Myocyte (in vitro differentiated cells): Measurements from ENCODE around the gene WNT3. TPM values are rescaled to one million over a fixed set of nuclear protein-coding genes. Genes with fewer than 3 reads are reported as not detected.
A peak's percentile ranks its signal among the peaks of the same experiment; 100 is the strongest.
"Not testable (repeated sequence)": the region's sequence is repeated elsewhere in the genome, so short reads cannot be mapped to it uniquely, and the experiment has no call there.

Experiments used
- DNase-seq: peaks from one replicate; pipeline ENCODE4 v3.0.0-alpha.2; 2012; ENCODE audit warnings: low read depth
- total RNA-seq: library from RNA; depleted of rRNA; stranded (reverse); fragments of >200 nt; gene quantifications from 2 replicates; pipeline ENCODE4 v1.2.3, GENCODE V29; 2014

Gene WNT3
- total RNA-seq, 1 donor from 2014 or later = 0.86 TPM

DNA sequence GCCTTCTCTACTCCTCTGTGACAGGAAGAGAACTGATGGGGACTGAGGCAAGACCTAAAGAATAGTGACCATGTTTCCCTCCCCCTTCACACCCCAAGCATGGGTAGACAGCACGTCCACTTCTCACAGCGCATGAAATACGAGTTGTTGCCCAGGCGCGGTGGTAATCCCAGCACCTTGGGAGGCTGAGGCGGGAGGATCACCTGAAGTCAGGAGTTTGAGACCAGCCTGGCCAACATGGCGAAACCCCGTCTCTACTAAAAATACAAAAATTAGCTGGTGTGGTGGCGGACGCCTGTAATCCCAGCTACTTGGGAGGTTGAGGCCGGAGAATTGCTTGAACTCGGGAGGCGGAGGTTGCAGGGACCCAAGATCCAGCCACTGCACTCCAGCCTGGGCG, 49.6 kb downstream of the WNT3 start:
- not testable (repeated sequence) for DNase-seq

DNA sequence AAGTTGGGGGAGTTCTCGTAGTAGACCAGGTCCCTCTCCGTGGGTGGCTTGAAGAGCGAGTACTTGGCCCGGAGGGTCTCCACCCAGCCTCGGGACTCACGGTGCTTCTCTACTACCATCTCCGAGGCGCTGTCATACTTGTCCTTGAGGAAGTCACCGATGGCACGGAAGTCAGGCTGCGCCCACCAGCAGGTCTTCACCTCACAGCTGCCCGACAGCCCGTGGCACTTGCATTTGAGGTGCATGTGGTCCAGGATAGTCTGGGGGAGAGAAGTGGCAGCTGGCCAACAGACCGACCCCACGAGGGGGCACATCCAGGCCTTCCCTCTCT, 50.0 kb downstream of the WNT3 start:
- no peak for DNase-seq

- DNase-seq = no peak
These were observed 51.7 kb downstream of the WNT3 start for GRCh38 chr17:46766493-46767491.

DNA sequence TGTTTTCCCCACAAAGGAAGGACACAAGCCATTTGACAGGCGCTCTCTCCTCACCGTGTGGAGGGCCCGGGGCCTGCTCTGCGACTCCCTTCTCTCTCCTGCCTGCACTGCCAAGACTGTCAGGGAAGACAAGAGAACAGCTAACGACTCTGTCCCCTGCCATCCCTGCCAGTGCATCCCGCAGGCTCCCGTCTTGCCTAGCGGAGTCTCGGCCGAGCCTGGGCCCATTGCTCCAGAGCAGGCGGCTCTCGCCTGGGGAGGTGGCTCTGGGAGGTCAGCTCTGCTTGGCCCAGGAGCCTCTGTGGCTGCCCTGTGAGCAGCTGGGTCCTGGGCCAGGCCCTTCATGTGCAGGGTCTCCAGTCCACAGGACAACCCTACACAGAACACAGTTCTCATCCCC, 53.0 kb downstream of the WNT3 start:
- DNase-seq = no peak

DNA sequence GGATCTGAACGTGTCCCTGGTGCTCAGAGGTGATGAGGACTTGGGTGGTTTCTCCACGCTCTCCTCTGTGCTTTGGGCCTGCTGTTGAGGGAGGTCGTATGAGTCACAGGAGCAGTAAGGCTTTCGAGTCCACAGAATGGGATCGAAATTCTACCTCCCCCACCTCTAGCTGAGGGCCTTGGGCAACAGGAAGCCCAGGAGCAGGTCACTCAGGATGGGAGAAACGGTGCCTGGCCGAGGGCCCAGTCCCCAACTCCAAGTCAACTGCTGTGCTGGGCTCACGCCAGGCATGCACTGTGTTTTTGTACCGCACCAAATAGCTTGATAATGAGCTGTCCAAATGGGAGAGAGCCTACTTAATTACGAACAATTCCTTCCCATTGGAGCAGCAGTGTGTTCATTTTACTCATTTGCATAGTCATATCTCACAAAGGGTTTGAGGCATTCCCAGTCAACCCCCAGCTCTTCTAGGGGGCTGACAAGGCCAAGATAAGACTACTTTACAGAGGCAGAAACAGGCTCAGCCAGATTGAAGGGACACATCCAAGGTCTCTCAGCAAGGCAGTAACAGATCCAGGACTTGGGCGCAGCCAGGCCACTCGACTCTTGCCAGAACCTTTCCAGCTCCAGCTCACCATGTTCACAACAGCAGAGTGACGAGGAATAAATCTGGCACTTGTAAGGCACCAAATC, 53.6 kb downstream of the WNT3 start:
- DNase-seq = peak; percentile 68

- DNase-seq = no peak
These were observed 54.3 kb downstream of the WNT3 start for GRCh38 chr17:46764000-46764708.

DNA sequence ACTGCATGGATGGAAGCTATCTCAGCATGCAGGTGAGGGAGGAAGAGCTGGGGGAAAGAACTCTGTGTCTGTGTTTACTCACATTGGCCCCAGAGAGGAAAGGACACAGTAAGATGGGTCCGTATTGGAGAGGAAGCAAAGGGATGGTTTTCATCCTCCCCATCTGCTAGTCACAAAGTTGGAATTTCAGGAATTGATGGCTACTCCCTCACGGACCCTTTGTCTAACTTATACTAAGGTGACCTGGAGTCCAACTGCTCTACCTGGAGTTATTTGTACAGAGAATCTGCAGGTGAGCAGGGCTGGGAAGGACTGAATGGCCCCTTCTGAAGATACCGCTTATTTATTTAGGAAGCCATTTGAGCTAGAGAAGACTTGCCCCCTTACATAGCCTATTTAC, 55.1 kb downstream of the WNT3 start:
- DNase-seq = no peak

GRCh38 chr17:46759141-46759540, 59.4 kb downstream of the WNT3 start:
- DNase-seq = no peak

GRCh38 chr17:46758614-46759013, 59.9 kb downstream of the WNT3 start:
- DNase-seq = no peak

- DNase-seq = peak; percentile 62
These were observed 60.9 kb downstream of the WNT3 start for GRCh38 chr17:46757588-46757987.

DNA sequence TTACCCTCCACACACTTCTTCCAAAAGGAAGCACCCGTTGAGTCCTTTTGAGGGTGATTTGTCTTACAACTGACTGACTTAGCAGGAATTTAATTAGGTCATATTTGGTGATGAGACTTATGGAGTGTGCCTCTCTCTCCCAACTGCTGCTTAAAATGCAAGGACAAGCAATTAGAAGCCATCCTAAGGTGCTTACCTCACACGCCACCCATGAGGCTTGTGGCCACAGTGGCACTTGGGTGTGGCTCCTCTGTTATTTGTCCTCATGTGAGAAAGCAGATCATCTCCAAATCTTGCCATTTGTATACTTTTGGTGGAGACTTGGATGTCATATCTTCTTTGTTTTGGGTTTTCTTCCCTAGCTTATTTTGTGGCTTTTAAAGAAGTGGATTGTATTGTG, 61.6 kb downstream of the WNT3 start:
- DNase-seq = peak; percentile 75

DNA sequence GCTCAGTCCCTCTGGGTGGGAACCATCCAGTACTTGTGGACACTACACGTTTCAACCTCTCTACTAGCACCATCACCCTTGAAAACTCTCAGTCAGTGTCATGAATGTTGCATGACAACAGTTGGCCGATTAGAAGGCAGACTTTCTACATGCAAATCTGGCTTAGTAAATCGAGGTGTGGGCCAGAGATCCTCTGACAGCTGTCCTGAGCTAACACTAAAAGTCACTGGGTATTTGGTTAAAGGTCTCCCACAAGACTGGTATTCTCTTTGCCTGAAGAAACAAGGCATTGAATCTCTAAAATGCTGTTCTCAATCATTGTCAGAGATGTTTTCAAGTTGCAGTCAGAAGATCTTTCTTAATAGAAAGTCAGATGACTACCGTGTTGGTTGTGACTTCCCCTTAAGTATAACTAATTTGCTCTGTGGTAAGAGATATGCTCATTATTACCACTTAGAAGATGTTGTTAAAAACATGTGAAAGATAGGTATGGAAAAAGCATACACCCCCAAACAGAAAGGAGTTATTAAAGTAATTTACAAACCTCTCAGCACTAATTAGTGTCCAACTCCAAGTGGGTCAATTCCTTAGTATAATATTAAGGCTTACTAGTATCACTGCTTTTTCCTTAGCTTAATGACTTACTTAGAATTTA, 62.3 kb downstream of the WNT3 start:
- DNase-seq = peak; percentile 71

DNA sequence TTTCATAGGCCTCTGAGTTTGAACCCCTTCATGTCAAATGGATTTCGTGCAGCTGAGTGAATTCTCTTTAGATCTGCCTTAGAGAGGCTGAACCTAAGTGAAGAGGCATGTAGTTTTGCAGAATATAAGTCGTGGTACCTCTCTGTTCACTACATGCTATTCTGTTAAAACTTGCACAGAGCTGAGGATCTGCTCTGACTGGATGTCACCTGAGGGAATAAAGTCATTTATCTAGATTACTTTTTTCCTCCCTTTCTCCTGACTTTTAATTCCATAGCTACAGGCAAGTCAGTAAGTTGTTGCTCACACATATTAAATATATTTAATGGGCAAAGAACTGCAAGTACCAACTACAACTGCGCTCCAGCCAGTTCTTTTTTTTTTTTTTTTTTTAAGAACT, 64.7 kb downstream of the WNT3 start:
- DNase-seq = no peak

GRCh38 chr17:46751425-46751824, 67.1 kb downstream of the WNT3 start:
- no peak for DNase-seq

- DNase-seq = no peak
These were observed 73.1 kb downstream of the WNT3 start for GRCh38 chr17:46745376-46745775.

GRCh38 chr17:46744441-46744840, 74.1 kb downstream of the WNT3 start:
- no peak for DNase-seq

- peak; percentile 77 for DNase-seq
These were observed 75.8 kb downstream of the WNT3 start for GRCh38 chr17:46742565-46743270.

DNA sequence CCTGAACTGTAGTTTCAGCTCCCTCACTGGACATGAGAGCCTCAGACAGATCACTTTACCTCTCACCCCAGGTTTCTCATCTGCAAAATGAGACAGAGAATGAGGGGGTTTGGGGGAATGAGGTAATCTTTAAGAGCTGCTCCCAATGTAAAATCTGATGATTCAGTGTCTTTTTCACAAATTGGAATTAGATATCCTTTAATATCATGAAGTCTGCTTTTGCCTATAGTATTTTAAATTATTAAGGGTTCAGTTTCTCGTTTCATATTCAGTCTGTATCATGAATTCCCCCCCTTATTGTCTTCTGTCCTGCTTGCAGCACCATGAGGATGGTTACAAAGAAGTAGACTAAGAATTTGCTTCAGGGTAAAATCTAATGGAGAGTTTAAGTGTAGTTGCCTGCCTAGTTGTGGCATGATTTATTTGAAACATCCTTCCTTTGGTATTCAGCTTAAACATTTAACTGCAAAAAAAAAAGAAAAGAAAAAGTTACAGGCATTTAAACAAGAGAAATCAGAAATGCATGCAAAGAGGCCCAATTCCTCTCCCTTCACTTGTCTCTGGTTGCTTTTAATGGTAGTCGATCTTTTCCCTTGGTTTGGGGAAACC, 77.3 kb downstream of the WNT3 start:
- no peak for DNase-seq

- no peak for DNase-seq
These were observed 78.5 kb downstream of the WNT3 start for GRCh38 chr17:46739982-46740381.

- peak; percentile 38 for DNase-seq
These were observed 79.9 kb downstream of the WNT3 start for GRCh38 chr17:46738544-46738943.
